Activated CD4-positive, CD25-positive, alpha-beta regulatory T cell treated with anti-CD3 and anti-CD28 coated beads, Interleukin-2, amount 50 U/mL, for 72 hours (primary cell): ENCODE measurements around the gene PRDM16.
"Not testable (repeated sequence)": the region's sequence is repeated elsewhere in the genome, so short reads cannot be mapped to it uniquely, and the experiment has no call there.

Source experiments
- DNase-seq: peaks from one replicate; pipeline ENCODE4 v3.0.0; 2021

PRDM16 gene

DNA sequence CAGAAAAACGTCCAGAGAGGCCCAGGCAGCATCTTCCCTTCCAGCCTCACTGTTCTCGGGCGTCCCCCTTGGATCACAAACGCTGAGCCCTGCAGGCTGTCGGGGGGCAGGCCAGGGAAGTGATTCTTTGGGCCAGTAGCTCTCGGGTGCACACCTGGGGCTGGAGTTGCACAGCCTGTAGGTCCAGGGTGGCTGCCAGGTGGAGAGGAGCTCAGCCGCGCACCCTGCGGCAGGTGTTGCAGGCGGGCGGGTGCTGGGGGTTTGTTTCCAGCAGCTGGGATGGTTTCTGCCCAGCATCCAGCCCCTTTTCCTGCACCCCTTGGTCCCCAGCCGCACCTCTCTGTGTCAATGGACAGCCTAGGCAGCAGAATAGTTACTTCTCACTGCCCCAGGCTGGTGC, 15.7 kb downstream of the PRDM16 start:
- no peak for DNase-seq

DNA sequence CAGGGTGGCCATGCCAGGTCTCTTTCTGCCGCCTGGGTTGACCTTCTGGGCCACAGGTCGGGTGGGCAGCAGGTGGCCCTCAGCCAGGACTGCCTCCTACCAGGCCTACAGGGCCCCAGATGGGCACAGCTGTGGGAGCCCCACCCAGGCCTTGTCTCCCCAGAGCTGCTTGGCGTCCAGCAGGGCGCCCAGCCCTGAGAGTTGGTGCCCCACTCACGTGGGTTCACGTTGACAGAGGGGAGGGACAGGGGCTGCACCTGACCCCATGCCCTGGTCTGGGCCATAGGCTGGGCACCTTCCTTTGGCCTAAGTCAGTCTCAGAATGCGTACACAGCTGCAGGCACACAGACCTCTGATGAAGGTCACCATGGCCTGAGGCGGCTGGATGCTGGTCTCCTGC, 16.7 kb downstream of the PRDM16 start:
- no peak for DNase-seq

DNA sequence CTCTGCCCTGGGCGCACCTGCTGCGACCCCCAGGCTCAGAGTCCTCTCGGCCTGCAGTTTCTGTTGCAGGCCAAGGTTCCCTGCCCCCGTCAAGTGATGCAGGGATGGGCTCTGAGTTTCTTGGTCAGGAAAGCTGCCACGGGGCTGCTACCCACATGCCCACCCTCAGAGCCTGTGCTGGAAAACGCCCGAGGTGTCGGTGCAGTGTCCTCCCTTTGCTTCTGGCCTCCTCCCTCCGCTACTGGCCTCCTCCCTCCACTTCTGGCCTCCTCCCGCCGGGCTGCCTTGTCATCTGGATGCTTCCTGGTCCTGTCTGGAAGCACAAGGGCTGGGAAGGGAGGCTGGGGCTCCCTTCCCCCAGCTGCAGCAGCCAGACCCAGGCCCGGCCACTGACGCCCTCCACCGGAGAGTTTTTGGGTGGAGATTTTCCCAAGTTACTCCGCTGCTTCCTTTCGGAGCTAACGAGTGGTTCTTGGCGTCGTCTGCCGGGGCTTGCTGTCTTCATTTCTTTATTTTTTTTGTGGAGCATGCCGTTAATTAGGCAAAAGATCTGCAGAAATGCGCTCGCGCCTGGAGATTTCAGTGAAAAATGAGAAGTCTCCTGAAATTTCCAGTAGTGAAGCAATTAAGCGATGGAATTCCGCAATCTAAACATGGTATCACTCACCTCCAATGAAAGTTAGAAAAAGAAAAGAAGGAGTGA, 17.4 kb downstream of the PRDM16 start:
- no peak for DNase-seq

DNA sequence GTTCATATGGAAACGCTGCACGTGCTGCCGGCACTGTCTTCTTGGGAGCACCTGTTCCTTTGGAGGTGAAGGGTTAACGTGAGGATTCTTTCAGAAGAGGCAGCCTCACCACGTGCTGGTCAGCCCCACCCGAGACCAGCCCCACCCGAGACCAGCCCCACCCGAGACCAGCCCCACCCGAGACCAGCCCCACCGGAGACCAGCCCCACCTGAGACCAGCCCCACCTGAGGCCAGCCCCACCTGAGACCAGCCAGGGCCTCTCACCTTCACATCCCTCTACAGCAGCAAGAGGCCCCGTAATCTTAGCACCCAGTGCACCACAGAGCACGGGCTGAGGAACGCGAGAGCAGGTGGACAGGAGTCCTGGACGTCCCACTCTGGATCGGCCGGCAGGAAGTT, 18.0 kb downstream of the PRDM16 start:
- DNase-seq: no peak

DNA sequence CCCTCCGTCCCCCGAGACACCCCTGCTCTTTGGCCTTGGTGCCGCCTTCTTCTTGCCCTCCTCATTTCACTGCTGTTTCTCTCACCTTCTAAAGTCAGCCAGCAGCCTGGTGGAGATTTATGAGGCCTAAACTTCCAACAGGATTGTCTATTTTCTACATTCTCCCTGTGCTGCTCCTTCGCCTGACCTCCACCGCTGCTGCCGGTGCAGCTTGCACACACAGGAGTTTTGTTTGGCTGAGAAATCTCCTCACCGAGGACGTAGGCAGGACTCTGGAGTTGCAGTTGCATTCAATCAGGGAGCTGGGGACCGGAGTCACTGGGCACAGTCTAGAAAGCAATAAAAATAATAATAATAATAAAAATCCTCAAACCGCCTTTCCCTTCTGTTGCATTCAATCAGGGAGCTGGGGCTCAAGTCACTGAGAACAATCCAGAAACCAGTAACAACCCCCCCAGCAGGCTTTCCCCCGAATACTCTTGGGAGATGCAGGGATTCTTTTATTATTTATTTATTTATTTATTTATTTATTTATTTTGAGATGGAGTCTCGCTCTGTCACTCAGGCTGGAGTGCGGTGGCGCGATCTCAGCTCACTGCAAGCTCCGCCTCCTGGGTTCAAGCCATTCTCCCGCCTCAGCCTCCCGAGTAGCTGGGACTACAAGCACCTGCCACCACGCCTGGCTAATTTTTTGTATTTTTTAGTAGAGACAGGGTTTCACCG, 19.1 kb downstream of the PRDM16 start:
- not testable (repeated sequence) for DNase-seq

DNA sequence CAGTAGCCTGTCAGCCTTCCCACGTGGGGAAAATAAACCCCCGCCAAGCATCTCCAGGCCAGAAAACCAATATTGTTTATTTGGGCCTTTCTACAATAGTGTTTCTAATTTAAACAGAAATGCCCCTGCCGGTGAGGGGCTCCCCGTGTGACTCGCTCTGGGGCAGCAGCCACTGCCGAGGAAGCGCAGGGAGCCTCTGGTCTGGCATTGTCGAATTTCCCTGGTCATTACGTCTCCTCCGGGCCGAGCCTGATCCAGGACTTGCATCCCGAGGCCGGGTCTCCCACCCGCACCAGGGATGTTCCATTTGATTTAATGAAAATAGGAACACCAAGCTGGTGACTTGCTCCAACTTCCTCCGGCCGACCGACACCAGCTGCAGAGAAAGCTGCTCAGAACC, 20.5 kb downstream of the PRDM16 start:
- no peak for DNase-seq

DNA sequence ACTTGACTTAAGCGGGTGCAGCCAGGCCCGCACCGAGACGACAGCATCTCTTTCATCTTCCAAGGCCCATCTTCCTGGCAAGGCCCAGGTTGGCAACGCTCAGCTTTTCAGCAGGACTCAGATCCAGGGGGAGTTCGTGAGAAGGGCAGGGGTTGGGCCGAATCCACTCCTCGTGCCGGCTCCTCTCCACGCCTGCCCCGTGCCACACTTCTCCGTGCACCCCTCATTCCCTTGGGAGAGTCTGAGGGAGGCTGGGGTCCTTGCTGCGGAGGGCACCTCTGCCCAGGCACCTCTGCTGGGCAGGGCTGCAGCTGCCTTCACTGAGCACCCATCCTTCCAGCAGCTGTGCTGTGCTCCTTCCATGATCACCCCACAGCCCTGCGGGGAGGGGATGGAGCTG, 22.3 kb downstream of the PRDM16 start:
- no peak for DNase-seq

DNA sequence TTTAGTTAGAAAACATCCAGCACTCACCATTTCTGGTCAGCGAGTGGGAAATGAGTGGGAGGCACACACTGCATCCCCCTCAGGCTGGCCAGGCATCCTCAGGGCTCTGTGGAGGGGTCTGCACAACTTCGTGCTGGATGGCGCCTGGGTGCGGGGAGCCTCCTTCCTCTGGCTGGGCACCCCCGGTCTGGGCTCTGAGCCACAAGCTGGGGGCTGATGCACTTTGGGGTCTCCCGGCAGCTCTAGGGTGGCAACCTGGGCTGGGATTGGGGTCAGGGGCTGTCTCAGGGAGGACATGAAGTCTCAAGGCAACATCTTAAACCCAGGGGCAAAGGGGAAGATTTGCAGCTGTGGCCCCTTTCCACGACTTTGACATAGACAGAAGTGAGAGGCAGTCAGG, 23.5 kb downstream of the PRDM16 start:
- DNase-seq: no peak

DNA sequence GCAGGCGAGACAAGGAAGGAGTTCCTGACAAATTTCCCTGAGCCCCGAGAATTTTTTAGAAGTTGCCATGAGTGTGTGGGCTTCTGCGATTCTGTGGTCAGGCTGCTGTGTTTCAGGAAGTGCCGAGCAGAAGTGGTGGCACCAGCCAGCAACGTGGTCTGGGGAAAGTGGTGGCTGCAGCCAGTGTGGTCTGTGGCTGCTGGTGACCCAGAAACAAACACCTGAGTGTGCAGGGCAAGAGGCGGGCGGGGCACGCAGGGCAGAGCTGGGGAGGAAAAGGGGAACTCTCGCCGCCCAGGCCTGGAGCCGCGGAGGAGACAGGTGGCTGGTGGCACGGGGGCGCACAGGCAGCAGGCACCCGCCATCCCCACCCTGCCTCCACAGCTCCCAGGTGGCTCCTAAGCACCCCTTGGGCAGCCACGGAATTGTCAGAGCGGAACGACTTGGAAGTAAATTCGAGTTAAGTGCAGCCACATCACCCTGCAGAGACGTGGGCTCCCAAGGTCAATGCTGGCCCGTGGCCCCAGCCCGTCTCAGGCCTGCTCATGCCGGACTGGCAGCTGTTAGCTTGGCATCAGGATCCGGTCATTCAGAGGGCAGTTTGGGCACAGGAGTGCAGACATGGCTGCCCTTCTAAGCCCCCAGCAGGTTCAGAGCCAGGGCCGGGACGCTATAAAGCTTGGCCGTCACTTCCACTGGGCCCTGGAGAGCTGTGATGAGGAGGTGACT, 25.1 kb downstream of the PRDM16 start:
- DNase-seq: no peak

DNA sequence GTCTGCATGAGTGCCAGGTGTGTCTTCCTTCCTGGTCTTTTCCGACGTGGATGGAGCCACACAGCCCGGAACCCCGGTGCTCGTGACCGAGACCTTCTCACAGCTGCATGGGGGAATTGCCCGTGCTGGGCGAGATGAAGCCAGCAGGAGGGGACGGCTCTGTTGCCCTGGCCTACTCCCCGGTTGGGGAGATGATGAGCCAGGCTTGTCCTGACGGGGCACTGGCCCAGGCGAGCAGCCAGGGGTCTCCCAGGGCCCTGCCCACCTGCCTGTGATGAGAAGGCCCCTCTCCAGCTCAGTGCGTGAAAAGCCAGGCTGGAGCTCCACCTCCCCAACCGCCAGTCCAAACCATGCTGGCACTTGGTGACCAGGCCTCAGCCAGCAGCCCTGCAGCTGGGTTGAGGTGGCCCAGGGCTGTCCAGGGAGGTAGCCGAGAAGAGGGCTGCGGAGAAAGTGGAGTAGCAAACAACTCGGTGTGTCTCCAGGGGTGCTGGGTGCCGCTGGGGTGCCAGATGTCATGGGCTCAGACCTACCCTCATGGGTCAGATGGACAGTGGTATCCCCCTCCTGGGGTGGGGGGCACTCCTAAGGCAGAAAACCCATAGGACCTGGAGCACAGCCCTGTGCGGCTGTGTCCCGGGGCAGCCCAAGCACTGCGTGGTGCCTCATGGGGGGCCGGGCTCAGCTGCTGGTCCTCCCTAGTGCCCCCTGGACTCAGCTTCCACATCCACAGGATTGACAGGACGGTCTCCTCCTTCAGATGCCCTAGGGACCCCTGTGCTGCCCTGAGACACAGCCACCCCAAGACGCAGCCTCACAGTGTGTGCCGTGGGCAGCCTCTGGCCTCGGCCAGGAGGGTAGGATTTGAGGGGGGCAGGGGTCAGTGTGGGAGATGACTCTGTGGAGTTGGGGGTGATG, 26.1 kb downstream of the PRDM16 start:
- DNase-seq: no peak

DNA sequence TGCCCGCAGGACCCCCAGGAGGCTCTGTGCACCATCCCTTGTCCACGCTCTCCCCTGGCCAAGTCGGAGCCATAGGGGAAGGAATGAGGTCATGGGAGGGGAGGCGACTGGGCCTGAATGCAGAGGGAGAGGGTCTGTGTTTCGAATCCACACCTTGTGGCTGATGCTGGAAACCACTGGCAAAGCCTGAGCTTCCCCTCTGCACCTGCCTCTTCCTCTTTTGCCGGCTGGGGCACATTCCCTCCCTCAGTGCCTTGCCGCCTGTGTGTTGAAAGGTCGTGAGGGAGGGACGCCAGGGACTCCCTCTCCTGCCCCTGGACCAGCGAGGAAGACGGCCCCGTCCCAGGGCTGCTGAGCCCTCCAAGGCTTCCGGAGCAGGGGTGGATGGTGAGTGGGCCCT, 27.3 kb downstream of the PRDM16 start:
- no peak for DNase-seq

DNA sequence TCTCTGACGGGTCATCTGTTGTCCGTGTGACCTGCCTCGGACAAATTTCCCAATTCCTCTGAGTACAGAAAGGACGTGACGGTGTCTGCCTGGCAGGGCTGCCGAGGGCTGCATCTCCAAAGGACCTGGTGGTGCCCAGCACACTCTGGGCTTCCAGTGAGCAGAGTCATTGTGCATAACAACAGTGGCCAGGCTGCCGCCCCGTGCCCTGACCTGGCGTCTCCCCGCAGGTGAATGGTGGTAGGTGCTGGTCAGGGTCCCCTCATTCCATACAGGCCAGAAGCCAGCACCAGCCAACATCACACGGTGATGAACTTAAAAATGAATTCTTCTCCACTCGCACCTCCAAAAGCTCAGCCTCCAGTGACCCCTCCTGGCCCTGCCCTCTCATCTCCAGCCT, 28.2 kb downstream of the PRDM16 start:
- no peak for DNase-seq

DNA sequence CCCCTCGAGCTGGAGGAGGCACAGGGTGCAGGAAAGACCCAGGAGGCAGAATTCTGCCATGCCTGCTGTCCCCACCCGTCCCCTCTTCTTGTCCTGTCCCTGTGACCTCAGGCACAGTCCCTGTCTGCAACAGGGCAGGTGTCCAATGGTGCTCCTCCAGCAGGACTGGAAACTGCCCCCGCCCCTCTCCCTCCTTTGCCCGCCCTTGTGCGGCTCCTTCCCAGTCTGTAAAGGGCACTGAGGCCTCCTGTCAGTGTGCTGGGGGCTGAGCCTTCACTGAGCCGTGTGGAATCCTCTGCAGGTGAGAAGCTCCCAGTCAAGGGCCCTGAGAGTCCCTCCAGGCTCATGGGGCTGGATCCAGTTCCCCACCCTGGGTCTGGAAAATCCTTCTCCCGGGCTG, 28.9 kb downstream of the PRDM16 start:
- no peak for DNase-seq

DNA sequence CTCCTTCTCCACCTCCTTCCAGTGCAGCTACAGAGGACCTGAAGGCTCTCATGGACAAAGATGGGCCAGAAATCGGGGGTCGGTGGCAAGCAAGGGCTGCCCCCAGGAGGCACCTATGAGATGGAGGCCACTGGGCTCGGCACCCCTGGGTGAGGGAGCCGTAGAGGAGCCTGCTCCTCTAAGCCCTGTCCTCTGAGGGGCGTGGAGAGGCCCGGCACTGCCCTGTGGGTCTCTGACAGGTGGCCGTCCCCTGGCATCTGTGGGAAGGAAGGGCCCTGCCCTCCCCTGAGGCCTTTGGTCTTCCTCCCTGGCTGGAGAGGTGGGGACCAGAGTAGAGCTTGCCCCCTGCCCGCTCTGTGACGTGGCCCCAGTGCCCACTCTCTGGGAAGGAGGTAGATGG, 30.9 kb downstream of the PRDM16 start:
- DNase-seq: no peak

DNA sequence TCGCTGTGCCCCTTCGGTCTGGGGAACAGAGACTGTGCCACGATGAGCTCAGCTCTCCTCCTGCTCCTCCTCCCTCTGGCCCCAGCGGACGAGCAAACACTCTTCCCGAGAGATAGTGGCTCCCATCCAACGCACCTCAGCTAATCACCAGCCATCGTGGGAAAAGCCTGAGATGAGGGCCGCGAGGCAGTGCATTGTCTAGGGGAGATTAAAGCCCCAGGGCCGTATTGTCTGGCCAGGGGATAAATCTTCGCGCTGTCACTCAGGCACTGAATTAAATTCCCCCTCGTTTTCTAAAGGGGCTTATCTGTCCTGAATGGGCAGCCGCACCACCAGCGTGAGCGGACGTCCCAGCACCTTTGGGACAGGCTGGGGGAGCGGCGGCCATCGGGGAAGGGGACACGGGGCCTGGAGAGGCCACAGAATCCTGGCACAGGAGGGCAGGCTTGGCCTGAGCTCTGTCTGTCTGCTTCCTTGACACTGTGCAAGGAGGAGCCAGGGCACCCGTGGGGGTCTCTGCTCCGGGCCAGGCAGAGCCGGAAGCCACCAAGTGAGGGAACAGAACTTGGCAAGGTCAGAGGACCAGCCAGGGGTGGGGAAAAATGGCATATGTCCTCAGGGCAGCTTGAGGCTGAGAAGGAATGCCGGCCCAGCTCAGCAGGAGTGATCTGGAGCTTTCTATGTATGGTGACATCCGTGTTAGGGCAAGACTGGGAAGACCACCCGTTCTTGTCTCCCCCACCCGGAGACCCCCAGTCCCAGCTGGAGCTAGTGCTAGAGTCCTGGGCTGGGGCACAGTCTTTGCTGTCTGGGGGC, 32.3 kb downstream of the PRDM16 start:
- no peak for DNase-seq

DNA sequence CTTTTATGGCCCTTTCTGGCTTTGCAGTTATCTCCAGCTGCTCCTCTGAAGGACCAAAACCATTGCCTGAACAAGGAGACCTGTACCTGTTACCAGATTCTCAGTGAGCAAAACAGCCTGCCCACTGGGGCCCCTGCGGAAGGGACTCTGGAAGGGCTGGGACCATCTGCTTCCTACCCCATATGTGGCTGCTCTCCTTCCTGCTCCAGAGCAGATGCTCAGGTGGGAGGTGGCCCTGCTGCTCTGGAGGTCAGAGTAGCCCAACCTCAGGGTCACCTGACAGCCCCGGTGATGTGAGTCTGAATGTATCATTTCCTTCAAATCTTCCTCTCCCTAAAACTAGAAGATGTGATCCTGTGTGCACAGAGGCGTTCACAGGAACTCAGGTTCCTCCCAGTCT, 33.6 kb downstream of the PRDM16 start:
- no peak for DNase-seq

DNA sequence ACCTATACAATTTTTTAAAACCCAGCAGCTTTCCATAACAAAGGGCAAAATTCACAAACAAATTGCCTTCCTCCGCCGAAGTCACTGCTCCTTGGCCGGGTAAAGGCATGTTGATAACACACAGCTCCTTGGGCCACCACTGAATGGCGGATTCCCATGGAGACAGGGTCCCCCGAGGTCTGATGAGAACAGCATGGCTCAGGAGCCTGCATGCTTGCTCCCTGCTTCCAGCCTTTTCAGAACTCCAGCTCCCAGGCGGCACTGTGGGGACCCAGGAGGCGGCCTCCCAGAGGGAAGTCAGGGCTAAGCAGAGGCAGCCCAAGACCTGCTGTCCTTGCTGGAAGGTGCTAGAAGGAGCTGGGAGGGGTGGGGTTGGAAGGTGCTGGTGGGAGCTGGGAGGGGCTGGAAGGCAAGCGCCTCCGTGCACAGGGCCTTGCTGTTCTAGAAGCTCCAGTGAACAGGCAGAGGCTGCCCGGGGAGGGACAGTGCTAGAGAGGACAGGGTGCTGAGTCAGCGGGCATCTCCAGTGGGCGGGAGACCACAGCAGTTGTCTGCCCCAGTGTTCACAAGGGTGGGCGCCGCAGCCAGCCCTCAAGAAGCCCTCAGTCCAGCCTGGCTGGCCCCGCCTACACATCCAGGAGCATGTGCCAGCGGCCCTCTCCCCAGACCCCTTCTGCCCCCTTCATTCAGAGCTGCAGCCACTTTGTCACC, 35.1 kb downstream of the PRDM16 start:
- DNase-seq: no peak

DNA sequence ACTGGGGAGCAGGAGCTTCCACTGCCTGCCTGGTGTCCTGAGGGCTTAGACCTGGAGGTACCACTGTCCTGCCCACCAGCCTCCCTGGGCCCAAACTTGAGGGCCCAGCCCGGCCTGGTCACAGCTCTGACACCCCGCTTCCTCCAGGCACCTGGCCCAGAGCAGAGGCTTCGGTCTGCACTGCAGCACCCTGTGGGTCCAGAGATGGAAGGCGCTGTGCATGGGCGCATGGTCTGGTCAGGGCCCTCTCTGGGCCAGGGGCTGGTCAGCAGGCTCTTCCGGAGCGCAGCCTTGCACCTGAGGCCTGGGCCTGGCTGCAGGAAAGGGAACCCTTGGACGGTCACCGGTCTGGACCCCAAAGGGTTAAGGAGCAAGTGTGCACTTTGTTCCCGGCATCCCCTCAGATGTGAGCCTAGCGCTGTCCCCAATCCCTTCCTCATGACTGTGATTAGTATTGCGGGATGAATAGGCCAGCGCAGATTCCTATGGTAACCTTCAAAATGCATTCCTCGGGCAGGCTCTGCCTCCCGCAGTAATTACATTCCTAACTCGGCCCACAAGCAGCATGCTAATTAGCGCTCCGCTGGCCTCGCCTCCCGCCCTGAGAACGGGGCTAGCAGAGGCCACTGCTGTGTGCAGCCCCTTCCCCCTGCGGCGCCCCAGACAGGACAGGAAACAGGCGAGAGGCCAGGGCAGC, 36.3 kb downstream of the PRDM16 start:
- no peak for DNase-seq

DNA sequence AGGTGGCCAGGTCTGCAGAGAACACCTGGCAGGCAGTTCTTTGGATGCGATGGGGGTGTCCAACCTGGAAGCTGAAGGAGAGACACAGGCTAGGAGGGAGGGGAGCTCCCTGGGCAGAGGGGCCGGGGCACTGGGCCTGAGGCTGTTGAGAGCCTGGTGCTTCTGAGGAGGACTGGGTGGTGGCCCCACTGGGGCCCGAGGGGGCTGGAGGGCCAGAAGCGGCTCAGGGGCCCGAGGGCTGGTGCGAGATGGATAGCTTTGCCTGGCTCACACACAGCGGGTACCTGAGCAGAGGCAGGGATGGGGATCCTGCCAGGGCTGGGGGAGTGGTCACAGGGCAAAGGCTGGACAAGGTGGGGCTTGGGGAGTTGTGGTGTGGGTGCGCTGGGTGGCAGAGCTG, 37.2 kb downstream of the PRDM16 start:
- no peak for DNase-seq

DNA sequence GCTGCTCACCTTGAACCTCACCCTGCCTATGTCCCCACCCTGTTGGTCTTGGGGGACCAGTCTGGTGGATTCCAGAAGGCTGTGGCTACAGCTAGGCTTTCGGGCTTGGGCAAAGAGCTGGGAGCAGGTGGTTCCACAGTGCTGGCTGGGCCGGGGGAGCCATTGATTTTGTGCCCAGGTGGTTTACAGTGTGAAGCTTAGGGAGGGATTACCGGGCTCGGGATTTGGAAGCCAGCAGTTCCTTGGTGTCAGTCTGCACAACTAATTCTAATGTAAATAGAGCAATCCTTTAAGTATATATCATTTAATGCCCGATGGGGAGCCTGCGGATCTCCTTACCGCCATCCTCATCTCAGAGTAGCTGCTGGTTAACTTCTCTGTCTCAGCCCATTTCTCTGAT, 38.2 kb downstream of the PRDM16 start:
- DNase-seq: no peak

DNA sequence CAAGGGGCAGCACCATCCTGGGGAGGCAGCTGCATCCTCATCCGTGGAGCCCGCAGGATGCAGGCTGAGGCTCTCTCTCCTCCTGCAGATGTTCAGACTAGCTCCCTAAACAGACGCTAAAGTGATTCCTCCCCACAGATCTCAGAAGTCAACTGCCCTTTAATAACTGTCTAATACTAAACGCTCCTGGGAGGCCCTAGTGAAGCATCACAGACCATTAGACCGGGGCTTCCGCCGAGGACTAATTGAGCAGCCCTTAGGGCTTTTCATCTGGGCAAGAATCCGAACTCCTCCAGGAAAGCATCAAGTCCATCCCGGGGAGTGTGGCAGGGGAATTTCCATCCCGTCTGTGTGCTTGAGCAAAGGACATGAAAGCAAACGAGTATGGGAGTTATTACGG, 40.4 kb downstream of the PRDM16 start:
- DNase-seq: no peak
